Keratinocyte (primary cell): ENCODE results near the gene METTL9. TPM values are rescaled to one million over a fixed set of nuclear protein-coding genes. Genes with fewer than 3 reads are reported as not detected.
A peak's percentile ranks its signal among the peaks of the same experiment; 100 is the strongest.

Experiments
- DNase-seq: peaks from one replicate; pipeline ENCODE4 v3.0.0-alpha.2; 2011; ENCODE audit warnings: low read depth, missing footprints, low spot score
- FAIRE-seq: peaks from 2 replicates; lab custom pipeline; 2011; peaks lifted over from hg19 to GRCh38; lab: Jason Lieb, UNC
- H2AFZ ChIP-seq: 2 replicates; pipeline ENCODE4 v1.6.0; 2012; ENCODE audit warnings: low read length, control low read depth, inconsistent platforms; ENCODE audit not compliant: control insufficient read depth
- H3K27ac ChIP-seq: 2 replicates; pipeline ENCODE4 v1.5.1; 2011; ENCODE audit warnings: low read length; ENCODE audit not compliant: control insufficient read depth, insufficient read depth
- H3K27me3 ChIP-seq: 3 replicates; pipeline ENCODE4 v1.6.0; 2011; ENCODE audit warnings: low read length; ENCODE audit not compliant: control insufficient read depth, insufficient read depth; ENCODE audit errors: extremely low read depth
- H3K36me3 ChIP-seq, 2 experiments: 2 replicates in 1 of 2; 3 replicates in 1 of 2; pipeline ENCODE4 v1.5.1; 2011; ENCODE audit warnings: low read length in 2 of 2, mild to moderate bottlenecking in 1 of 2; ENCODE audit not compliant: control insufficient read depth in 2 of 2, insufficient read depth in 2 of 2; ENCODE audit errors: extremely low read depth in 1 of 2
- H3K4me1 ChIP-seq: 3 replicates; pipeline ENCODE4 v1.5.1; 2011; ENCODE audit warnings: low read length; ENCODE audit not compliant: control insufficient read depth, insufficient read depth; ENCODE audit errors: extremely low read depth
- H3K4me2 ChIP-seq: 3 replicates; pipeline ENCODE4 v1.6.0; 2011; ENCODE audit warnings: low read depth, low read length; ENCODE audit not compliant: control insufficient read depth, insufficient read depth; ENCODE audit errors: extremely low read depth
- H3K4me3 ChIP-seq, 3 experiments: fragments of 200-600 bp in 1 of 3; sonication (generic) in 1 of 3; 2 replicates in 2 of 3; 3 replicates in 1 of 3; pipeline ENCODE4 v1.5.1; 2011 to 2016; ENCODE audit warnings: low read length in 3 of 3, mild to moderate bottlenecking in 3 of 3, control low read depth in 2 of 3, inconsistent platforms in 1 of 3, low read depth in 1 of 3, mixed read lengths in 1 of 3, mixed run types in 1 of 3, moderate library complexity in 1 of 3; ENCODE audit not compliant: control insufficient read depth in 2 of 3, insufficient read depth in 2 of 3; ENCODE audit errors: extremely low read depth in 1 of 3
- H3K79me2 ChIP-seq: 2 replicates; pipeline ENCODE4 v1.6.0; 2012; ENCODE audit warnings: low read length; ENCODE audit not compliant: control insufficient read depth, insufficient read depth
- H3K9ac ChIP-seq: 3 replicates; pipeline ENCODE4 v1.6.0; 2011; ENCODE audit warnings: low read length; ENCODE audit not compliant: control insufficient read depth, insufficient read depth; ENCODE audit errors: extremely low read depth
- H3K9me1 ChIP-seq: 3 replicates; pipeline ENCODE4 v1.6.0; 2011; ENCODE audit warnings: low read length; ENCODE audit not compliant: control insufficient read depth, insufficient read depth; ENCODE audit errors: extremely low read depth
- H3K9me3 ChIP-seq: 2 replicates; pipeline ENCODE4 v1.5.1; 2012; ENCODE audit warnings: low read depth, low read length; ENCODE audit not compliant: control insufficient read depth
- H4K20me1 ChIP-seq: 3 replicates; pipeline ENCODE4 v1.6.0; 2011; ENCODE audit warnings: low read length; ENCODE audit not compliant: control insufficient read depth, insufficient read depth; ENCODE audit errors: extremely low read depth
- CTCF ChIP-seq, 3 experiments: IDR thresholded peaks in 1 of 3; conservative IDR thresholded peaks in 1 of 3; optimal IDR thresholded peaks in 1 of 3; 2 replicates in 2 of 3; 3 replicates in 1 of 3; pipeline versions ENCODE3 to v1.5.1; 2011; ENCODE audit warnings: low read length in 3 of 3, mild to moderate bottlenecking in 3 of 3, moderate library complexity in 2 of 3, control low read depth in 1 of 3, inconsistent platforms in 1 of 3; ENCODE audit not compliant: insufficient read depth in 2 of 3; ENCODE audit errors: extremely low read depth in 1 of 3
- EZH2 ChIP-seq: IDR thresholded peaks from one replicate; pipeline ENCODE4 v1.6.1; 2012; ENCODE audit warnings: inconsistent platforms, mild to moderate bottlenecking, low read length, moderate library complexity
- dilution Hi-C: fragments of 300-500 bp; cut with MboI; formaldehyde crosslinking; loops from one replicate; pipeline ENCODE4 v1.7.0; 2020; ENCODE audit warnings: low sequenced_read_pairs; ENCODE audit not compliant: extremely low pct_ligation_motif_present
- polyA plus RNA-seq, 5 experiments: library from polyadenylated mRNA; depleted of rRNA in 3 of 5; stranded (reverse) in 3 of 5; stranded (forward) in 1 of 5; unstranded in 1 of 5; fragments of >200 nt; gene quantifications; 1 replicate in 1 of 5; 2 replicates in 3 of 5; 3 replicates in 1 of 5; pipeline versions ENCODE4 v1.2.1 to v1.2.3, GENCODE V29; 2011 to 2012; ENCODE audit warnings: missing spikeins in 2 of 5, low read depth in 1 of 5, low replicate concordance in 1 of 5

Gene METTL9
- polyA plus RNA-seq, 1 donor (not counting 4 experiments of a cell fraction or from before 2014, with no cell fraction given): 108 TPM

GRCh38 chr16:21600031-21600773, 825 bp downstream of the METTL9 start:
- FAIRE-seq: peak; percentile 79
- no peak for TF ChIP-seq CTCF (optimal IDR thresholded peaks at IDR 0.05 in 1 of 3, IDR thresholded peaks at IDR 0.05 in 1 of 3, conservative IDR thresholded peaks at IDR 0.05 in 1 of 3; ENCODE audit: extremely low read depth in 1 of 3, insufficient read depth in 2 of 3, low read length in 3 of 3)
- no peak for TF ChIP-seq EZH2
- Histone ChIP-seq H3K9me1 (no peaks in the 10 kb centered on the region), H3K4me1 (peaks cover 17% of the 10 kb centered on the region), H3K9me3 (no peaks in the 10 kb centered on the region), H3K9ac (peak overlapping the region; percentile 92), H3K36me3 (no peaks in the 10 kb centered on the region), H3K27ac (peak overlapping the region; percentile 84), H3K79me2 (peaks cover 53% of the 10 kb centered on the region), H3K4me3 (peak overlapping the region; percentile 65 to 99 (median 98)), H2AFZ (peak overlapping the region; percentile 74), H4K20me1 (peaks cover 2% of the 10 kb centered on the region), H3K4me2 (peak overlapping the region; percentile 93), H3K27me3 (no peaks in the 10 kb centered on the region)
- no peak for DNase-seq
- dilution Hi-C loops: no loop called here

- no peaks in the 10 kb centered on the region for H3K9me1 ChIP-seq
- DNase-seq (no peak), FAIRE-seq (no peak)
- no peak for TF ChIP-seq CTCF (optimal IDR thresholded peaks at IDR 0.05 in 1 of 3, IDR thresholded peaks at IDR 0.05 in 1 of 3, conservative IDR thresholded peaks at IDR 0.05 in 1 of 3; ENCODE audit: extremely low read depth in 1 of 3, insufficient read depth in 2 of 3, low read length in 3 of 3)
- no peak for TF ChIP-seq EZH2
- H3K4me2 ChIP-seq: no peak overlapping the region
- no peak overlapping the region for H2AFZ ChIP-seq
- H3K27ac ChIP-seq: no peak overlapping the region
- no peaks in the 10 kb centered on the region for H3K36me3 ChIP-seq
- H3K4me1 ChIP-seq: peaks cover 17% of the 10 kb centered on the region
- no peak overlapping the region for H3K4me3 ChIP-seq
- no peak overlapping the region for H3K9ac ChIP-seq
- no peaks in the 10 kb centered on the region for H3K9me3 ChIP-seq
- H3K79me2 ChIP-seq: peaks cover 78% of the 10 kb centered on the region
- dilution Hi-C loops: no loop called here
- H3K27me3 ChIP-seq: no peaks in the 10 kb centered on the region
- peaks cover 6% of the 10 kb centered on the region for H4K20me1 ChIP-seq
Observed at GRCh38 chr16:21602785-21603184, 3.4 kb downstream of the METTL9 start.
